GM12873 (cell line): ENCODE results near the gene MTG2.

Experiments
- TF ChIP-seq, protein P1 (sequence below): IDR thresholded peaks from 2 replicates; pipeline ENCODE4 v1.5.1; 2012; ENCODE audit warnings: low read depth, mild to moderate bottlenecking, moderate library complexity, low read length, control low read depth; ENCODE audit not compliant: insufficient read depth; ENCODE audit errors: missing control alignments

MTG2 gene

DNA sequence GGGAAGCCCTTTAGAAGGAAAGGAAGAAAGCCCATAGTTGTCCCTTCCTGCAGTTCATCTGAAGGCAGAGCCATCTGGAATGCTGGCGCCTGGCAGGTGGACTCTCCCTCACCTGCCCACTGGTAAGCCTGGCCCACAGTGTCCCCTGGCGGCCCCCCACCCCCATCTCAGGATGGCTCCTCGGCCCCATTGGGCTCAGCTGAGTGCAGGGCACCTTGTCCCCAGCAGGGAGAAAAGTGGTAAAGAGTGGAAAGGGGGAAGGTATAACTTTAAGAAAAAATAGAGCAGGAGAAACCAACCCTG is 26.6 kb upstream of the MTG2 start:
- TF ChIP-seq, protein P1, sequence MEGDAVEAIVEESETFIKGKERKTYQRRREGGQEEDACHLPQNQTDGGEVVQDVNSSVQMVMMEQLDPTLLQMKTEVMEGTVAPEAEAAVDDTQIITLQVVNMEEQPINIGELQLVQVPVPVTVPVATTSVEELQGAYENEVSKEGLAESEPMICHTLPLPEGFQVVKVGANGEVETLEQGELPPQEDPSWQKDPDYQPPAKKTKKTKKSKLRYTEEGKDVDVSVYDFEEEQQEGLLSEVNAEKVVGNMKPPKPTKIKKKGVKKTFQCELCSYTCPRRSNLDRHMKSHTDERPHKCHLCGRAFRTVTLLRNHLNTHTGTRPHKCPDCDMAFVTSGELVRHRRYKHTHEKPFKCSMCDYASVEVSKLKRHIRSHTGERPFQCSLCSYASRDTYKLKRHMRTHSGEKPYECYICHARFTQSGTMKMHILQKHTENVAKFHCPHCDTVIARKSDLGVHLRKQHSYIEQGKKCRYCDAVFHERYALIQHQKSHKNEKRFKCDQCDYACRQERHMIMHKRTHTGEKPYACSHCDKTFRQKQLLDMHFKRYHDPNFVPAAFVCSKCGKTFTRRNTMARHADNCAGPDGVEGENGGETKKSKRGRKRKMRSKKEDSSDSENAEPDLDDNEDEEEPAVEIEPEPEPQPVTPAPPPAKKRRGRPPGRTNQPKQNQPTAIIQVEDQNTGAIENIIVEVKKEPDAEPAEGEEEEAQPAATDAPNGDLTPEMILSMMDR, result no peak

DNA sequence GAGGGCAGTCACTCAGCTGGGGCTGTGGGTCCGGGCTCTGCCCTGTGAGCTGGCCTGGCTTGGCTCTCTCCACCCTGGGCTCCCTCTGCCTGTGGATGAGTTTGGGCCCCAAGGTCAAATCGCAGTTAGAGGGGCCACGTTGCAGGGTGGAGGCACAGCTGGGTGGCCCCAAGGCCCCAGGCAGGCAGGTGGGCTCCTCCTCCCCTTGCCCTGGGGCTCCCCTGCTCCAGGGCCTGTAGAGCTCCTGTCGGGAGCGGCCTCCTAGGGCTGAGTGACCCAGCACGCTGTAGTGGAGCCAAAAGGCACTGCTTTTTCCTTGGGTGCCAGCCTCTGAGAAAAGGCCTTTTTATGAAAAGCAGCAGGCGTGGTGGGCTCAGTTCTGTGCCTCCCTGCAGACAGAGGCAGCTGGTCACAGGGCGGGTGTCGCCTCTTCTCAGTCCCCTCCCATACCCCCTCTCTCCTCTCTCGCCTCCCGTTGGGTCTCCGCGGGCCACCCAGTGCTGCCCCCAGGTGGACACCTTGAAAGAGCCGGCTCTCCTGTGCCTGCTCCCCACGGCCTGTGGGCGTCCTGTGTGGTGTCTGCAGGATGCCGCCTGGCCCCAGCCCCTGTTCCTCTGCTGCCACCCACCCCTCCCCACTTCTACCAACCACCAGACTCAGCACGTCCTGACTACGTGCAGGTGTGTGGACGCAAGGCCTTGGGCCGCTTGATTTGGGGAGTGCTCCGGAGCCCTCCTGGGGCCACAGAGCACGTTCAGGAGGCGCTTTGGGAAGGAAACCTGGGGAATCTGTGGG is 26.0 kb upstream of the MTG2 start:
- TF ChIP-seq, protein P1, result peak; percentile 75

DNA sequence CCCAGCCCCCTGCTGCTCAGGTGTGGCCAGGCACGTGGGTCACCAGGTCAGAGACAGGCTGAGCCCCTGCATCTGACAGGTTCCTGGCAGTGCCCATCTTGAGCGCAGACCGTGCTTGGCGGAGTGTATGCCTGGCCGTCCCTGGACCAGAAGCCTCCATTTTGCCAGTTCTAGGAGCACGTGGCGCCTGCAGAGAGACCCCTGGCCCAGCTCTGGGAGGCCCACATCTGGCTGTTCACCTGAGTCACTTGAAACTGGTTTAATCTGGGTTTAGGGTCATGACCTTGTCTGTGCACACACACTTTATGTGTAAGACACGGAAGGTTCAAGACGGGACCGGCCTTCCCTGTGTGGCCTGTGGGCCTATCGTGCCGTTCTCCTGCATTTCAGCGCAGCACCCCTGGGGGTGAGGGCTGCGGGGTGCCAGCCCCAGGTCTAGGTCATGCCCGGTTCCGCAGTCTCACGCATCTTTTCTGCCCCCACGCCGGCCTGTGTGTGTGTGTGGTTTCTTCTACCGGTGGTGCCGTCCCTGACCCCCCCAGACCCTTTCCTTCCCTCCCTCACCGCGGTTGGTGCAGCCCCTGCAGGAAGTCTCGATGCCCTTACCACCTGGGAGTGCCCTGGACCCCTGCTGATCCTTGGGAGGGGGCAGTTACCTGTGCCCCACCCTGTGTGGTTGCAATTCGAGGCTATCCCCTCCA is 25.3 kb upstream of the MTG2 start:
- TF ChIP-seq, protein P1, result no peak

DNA sequence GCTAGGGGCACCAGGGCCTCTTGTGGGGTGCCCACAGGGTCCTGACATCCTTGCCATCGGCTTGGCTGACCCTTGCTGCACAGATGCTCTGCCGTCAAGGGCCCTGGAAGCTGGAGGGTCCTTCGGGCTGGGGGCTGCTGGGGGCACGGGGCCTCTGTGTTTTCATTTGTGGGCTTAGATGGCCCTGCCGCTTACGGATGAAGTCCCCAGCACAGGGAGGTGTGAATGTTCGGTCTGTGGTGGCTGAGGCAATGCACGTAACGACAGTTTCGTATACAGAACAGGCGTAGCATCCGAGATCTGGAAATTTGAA is 24.8 kb upstream of the MTG2 start:
- TF ChIP-seq, protein P1, result no peak

DNA sequence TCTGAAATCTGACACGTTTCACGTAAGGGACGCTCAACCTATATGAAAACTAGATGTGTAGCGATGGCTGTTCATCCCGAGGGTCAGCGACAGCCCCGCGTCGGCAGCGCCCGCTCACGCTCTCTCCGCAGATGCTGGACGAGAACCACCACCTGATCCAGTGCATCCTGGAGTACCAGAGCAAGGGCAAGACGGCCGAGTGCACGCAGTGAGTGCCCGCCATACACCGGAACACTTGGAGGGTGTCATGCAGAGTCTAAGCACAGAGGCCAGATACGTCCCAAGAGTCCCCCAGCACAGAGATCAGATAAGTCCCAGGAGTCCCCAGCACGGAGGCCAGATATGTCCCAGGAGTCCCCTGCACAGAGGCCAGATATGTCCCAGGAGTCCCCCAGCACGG is 24.3 kb upstream of the MTG2 start:
- TF ChIP-seq, protein P1, result no peak

DNA sequence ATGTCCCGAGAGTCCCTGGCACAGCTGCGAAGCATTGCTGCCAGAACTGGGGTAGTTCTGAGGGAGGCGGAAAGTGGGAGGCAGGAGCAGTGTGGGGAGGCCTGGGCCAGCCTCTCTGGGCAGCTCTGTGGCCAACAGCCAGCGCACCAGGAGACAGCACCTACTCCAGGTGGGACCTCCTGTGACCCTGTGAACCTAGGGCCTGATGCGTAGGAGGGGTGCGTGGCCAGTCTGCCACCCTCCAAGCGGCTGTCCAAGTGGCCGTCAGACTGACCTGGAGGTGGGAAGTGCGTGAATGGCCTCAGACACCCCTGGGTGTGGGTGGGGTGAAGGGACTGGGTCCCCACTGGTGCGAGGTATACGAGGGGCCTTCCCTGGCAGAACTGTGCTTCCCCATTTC is 23.8 kb upstream of the MTG2 start:
- TF ChIP-seq, protein P1, result no peak

DNA sequence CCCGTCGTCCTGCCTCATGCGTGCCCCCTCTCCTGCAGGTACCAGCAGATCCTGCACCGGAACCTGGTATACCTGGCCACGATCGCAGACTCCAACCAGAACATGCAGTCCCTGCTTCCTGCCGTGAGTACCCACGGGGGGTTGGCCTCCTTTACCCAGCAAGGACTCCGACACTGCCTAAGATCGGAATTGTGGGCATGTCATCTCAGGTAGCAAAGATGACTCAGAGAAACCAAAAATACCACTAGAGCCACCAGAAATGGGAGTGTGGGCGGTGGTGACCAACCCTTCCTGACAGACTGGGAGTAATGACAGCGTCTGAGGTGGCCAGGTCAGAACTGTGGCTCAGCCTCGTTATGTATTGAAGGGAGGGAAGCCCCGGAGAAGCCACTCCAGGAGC is 23.0 kb upstream of the MTG2 start:
- TF ChIP-seq, protein P1, result no peak
